Left cardiac atrium (tissue), 4 donors: ENCODE results near the gene VPS11. TPM values are rescaled to one million over a fixed set of nuclear protein-coding genes. Genes with fewer than 3 reads are reported as not detected.

Experiments
- ATAC-seq, 2 donors: fragments of 200-7000 bp; cut with Tn5 transposase; one replicate each; pipeline ENCODE4 v1.9.1; 2020; ENCODE audit warnings: mild to moderate bottlenecking in 2 of 2, moderate library complexity in 2 of 2
- DNase-seq: peaks from one replicate; pipeline ENCODE4 v3.0.0-alpha.2; 2020
- intact Hi-C, 2 donors: fragments of 100-400 bp; cut with DNase I; formaldehyde crosslinking; loops; one replicate each; pipeline versions ENCODE4 v1.14.1 to v1.15.1; 2022 to 2023
- long read RNA-seq: library from polyadenylated mRNA; unstranded; transcript quantifications from one replicate; pipeline ENCODE4 v2.0.0, GENCODE V29; 2021
- total RNA-seq, 2 donors: library from RNA; stranded (reverse); fragmentation: NEBNext Ultra II Directional; extraction: Animal tissue kit (Norgen Biotek cat#: 25700); gene quantifications; one replicate each; pipeline ENCODE4 v1.2.1, GENCODE V29; 2021
- donor health status: DM: no; HTN: yes; CAD: no.
- donor health status: DM: no; HTN: yes; CAD: no; lungs with severe emphysema.
- donor health status: DM: yes; HTN: yes; CAD: no.
- donor health status: Dilated cardiomyopathy.

Gene VPS11
- total RNA-seq = 10 to 100 TPM; 20.1 to 23.2 TPM
- long read RNA-seq, transcript VPS11-208 (16 exons, 3,313 nt) = major isoform, 26 of 59 reads
- long read RNA-seq, partial matches to known transcripts = 25 of 59 reads
- long read RNA-seq, other reads (novel, unspliced or antisense) = 8 of 59 reads

DNA sequence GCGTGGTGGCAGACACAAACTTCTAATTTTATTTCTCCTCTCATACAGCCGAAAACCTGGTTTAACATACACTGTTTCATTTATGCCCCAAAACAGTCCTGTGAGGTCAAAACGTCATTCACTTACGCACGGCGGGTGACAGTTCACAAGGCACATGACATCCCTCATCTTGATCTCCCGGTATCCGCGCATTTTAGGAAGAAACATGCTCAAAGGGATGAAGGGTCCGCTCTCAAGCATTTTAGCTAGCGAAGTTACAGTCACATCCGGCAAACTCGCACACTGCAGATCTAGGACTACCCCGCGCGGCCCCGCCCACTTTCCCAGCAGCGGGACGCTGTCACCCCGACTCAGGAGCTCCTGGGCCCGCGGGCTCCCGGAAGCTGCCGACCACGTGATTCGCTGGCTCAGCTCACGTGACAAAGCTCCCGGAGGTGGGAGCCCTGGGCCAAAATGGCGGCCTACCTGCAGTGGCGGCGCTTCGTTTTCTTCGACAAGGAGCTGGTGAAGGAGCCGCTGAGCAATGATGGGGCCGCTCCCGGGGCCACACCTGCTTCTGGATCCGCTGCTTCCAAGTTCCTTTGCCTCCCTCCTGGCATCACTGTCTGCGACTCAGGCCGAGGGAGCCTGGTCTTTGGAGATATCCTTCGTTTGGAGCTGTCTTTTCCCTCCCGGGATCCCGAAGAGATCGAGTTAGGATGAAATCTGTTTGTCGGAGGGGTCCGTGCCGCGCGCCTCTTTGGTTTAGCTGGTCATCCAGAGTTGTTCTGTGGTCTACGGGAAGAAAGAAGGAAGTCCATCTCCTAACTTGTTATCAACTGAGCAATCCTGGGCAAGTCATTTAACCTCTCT, at the start of gene VPS11:
TSS of gene VPS11 (plus strand) at position 448 of the 852 bp plus-strand sequence. CDS start at position 454, 6 bp downstream.
- ATAC-seq = peak; percentile 99
- intact Hi-C loops = no loop called here

DNA sequence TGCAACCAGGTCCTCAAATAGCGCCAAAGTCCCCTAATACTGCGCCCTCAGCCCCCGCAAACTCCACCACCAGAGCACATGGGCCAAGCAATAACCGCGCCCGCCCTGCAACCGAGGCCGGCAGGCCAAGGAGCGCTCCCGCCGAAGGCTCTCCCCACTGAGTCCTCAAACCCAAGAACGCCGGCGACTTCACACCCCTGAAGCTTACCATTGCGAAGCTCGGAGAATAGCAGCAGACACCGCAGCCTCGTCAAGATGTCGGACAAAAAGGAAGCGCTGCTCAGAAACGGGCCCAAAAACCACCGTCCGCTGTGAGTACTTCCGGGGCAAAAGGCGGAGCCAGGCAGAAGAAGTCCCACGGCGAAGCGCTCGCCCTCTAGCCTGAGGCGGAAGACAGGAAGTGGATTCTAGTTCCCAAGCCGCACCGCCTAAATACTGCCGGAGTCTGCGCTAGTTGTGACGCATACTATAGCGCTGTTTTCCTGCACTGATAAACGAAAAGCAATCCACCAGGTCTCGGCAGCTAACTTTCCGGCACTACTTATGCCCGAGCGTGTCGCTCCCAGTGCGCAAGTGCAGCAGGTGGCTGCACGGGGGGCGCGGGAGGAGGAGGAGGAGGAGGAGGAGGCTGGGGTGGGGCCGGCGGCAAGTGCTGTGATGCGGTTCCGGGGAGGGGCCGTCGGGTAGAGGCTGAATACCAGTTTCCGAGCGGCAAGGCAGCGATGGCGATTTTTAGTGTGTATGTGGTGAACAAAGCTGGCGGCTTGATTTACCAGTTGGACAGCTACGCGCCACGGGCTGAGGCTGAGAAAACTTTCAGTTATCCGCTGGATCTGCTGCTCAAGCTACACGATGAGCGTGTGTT, 49.3 kb upstream of the VPS11 start, which contains the start of the genes RPS25 and TRAPPC4:
TSS of gene RPS25 (minus strand) at position 270 of the 865 bp plus-strand sequence. CDS start at position 211, 59 bp downstream.
TSS of gene TRAPPC4 (plus strand) at position 693 of the 865 bp plus-strand sequence. CDS start at position 723, 30 bp downstream.
- intact Hi-C loops = no loop called here
- DNase-seq (peak; percentile 96), ATAC-seq (peak; percentile 97)

More for the DNA sequence above, at the start of gene VPS11:
- peak; percentile 99 for DNase-seq

DNA sequence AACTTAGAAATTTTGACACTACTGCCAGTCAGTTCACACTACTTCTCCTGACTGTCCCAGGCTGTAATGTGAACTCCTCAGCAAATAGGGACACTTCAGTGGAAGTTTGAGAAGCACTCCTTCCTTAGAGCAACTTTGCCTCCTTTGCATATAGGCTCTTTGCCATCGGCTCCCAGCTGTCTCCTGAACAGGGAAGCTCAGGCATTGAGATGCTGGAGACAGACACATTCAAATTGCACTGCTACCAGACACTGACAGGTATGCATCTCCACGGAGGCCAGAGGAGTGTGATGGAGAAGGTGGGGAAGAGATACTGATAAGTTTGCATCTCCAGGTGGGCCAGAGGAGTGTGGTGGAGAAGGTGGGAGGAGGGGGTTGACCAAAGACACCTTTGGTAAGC, 47.6 kb upstream of the VPS11 start:
- DNase-seq (no peak), ATAC-seq (no peak)
- intact Hi-C loops = no loop called here

DNA sequence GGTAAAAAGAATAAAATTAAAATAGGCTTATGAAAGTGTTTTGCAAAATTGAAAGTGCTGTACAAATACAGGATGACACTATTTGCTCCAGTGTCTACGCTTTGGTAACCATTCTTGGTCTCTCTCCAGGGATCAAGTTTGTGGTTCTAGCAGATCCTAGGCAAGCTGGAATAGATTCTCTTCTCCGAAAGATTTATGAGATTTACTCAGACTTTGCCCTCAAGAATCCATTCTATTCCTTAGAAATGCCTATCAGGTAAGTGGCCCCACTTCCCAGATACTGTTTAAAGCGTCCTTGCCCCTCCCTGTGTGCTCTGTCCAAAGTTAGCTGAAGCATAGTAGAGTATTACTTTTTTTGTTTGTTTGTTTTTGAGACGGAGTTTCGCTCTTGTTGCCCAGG, 46.0 kb upstream of the VPS11 start:
- intact Hi-C loops = no loop called here
- ATAC-seq (no peak), DNase-seq (no peak)

DNA sequence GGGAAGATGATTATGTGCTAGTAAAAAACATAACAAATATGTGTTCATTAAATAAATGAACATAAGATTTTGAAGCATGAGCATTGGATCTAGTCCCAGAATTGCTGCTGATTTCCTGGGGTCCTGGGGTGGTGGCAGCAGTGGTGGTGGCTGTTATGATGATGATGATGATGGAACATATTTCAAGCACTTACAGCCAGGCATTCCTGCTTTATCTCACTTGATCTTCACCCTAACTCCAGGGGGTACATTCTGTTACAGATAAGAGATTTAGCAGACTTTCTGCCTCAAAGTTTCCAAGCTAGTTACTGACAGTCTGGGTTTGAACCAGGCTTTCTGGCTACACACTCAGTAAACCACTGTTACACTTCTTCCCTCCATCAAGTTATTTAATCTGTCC, 43.9 kb upstream of the VPS11 start:
- ATAC-seq (no peak), DNase-seq (no peak)
- intact Hi-C loops = no loop called here

DNA sequence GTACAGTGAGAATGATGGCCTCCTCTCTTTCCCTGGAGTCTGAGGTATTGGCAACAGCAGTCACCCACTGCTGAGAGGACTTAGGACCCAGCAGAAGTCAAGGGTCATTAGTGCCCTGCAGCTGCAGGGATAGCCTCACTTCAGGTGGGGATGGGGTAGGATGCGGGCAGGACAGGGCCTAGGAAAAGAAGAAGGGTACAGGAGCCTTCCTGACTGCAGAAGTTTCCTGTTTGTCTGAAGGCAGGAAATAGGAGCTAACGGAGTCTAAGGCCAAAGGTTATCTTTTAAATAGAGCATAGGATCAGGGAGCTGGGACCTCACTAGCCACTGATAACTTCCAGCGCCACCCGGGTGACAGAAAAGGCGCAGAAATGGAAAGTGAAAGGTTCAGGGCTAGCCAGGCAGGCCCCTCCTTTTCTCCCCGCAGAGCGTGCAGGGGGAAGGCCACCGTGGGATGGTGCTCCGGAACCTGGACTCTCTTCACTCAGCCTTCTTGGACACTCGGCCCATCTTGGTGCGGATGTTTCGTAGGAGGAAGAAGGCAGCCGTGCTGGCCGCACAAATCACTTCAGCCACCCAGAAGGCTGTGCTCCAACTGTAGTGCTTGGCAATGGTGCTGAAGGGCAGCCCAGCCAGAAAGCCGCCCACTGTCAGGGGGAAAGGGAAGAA, 43.1 kb upstream of the VPS11 start:
- intact Hi-C loops = no loop called here
- DNase-seq (no peak), ATAC-seq (peak in 1 of 2 donors; percentile 16)

DNA sequence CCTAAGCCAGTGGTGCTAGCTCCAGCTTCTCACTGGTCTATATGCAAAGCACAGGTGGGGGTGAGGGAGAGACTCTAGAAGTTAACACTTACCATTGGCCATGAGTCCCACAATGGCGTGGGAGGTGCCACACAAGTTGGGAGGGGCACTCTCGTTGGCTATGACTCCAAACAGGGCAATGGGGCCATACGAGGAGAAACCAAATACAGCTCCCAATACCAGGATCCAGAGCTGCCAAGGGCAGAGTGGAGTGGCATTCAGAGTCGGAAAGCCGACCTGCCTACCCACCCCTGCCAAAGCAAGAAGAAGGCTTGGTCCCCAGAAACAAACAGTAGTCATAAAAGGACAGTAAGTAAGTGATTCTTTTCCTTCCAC, 42.5 kb upstream of the VPS11 start:
- intact Hi-C loops = no loop called here
- no peak for DNase-seq
- ATAC-seq = no peak

DNA sequence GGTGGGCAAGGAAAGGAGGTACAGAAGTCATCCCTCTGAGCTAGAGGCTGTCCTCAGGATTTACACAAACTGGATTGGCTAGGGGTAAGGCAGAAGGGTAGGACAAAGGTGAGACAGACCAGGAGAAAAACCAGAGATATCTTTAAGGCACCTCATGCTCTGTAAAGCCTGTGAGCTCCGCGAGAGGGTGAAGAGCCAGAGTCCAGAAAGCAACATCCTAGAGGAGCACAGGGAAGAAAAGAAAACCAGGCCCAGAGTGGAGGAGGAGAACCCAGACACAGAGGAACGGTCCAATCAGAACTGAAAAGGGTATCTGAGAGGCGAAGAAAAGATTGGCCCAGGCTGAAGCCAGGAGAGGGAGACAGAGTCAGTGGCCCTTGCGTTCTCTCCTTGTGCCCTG, 42.1 kb upstream of the VPS11 start:
- no peak for ATAC-seq
- intact Hi-C loops = no loop called here
- no peak for DNase-seq

DNA sequence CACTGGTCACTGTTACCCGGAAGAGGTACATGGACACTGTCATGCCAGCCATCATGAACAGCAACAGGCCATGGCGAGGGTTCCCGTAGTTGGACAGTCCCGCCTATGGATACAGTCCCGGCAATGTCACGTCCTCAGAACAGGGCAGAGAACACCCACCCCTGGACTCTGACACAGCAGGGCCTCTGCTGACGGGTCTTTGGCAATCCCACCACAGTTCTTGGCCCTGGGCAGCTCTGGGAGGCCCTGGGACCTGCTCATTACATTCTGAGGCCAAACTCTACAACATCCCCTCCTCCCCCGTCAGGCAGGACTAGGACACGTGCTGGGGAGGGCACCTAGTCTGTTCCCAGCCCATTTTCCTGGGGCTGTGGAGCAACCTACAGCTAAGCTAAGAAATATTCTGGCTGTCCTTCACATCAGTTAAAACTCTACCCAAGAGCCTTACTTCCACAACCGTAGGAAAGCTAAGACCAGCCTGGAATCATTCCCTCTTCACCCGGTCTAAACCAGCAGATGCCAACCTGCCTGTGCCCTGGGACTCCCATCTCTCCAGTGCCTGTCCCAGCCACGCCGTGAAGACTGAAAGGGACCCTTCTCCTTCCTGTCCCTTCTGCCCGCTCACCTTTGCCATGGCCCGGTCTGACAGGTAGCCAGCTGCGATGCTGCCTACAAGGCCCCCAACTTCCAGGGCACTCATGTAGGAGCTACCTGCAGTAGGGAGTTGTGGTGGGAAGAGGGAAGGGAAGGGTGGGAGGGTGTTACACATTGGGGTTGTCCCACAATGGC, 41.4 kb upstream of the VPS11 start:
- ATAC-seq (peak in 1 of 2 donors; percentile 21), DNase-seq (no peak)
- intact Hi-C loops = no loop called here

DNA sequence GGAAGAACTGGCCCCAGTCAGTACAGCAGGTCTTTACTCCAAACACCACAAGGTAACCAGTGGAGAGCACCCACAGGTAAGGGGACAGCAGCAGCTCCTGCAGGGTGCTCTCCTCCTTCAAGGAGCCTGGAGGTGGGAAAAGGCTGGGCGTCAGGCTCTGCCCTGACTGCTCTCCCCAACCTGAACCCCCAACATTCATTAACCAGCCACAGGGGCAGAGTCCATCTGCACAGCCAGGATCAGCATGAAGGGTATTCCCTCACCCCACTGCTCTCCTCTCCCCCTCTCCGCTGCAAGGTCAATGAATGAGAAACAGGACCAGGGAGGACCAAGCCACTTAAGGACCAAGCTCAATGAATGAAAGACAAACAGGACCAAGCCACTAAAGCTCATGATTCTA, 40.6 kb upstream of the VPS11 start:
- intact Hi-C loops = no loop called here
- ATAC-seq = no peak
- DNase-seq = no peak

DNA sequence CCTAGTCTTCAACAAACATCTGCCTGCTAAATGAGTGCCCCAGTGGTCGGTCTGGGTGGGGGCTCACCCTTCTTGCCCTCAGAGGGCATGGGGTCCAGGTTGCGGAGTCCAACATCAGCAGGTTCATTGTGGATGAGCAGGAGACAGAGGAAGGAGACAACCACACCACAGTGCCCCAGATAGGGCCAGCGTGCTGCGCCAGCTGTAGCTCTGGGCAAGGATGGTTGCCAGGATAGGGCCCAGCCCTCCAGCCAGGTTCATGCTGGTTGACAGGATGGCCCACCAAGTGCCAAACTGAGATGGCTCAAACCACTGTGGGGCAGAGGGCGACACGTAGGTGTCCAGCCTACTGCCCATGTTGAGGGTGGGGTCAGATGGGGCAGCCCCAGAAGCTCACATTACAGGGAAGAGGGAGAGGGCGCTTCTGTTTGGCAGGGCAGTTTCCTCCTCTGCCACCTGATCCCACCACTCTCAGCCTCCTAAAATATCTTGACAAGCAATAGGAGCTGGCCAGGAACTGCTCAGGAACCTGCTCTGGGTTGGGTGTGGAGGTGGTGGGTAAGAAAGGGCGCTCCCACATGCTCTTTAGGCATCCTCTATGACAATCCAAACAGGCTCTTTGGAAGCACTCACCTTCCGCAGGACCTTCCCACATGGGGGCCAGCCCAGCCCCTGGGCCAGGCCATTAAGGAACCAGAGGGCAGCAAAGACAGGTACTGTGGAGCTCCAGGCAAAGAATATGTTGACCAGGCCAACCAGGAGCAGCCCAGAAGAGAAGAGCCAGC, 39.9 kb upstream of the VPS11 start:
- intact Hi-C loops = no loop called here
- DNase-seq = no peak
- no peak for ATAC-seq

DNA sequence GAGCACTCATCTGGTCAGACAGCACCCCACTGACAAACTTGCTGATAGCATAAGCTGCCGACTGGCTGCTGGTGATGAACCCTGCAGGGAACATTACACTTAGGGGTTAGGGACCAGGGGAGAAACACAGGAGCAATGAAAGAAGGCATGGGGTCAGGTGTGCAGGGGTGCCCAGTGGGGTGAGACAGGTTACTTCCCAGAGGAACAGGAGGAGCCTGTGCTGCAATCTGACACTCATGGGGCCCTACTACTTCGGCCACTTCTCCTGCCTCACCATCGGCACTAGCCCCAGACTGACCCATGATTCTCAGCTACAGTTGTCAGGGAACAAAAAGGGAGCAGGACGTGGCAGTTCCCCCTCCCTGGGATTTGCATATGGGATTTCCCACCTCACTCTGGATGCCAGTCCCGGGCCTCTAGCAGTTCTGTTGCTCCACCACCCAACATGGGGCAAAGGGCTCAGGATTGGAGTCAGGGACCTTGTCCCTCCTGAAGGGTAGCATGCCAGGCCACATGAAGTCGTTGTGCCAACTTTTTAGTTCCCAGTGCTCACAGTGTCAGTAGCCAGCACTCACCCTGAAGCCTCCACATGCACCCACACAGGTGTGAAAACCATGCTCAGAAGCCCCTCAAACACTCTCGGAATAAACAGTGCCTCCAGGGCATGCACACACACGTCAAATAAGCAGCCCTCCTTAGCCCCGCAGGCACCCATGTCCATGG, 39.1 kb upstream of the VPS11 start:
- ATAC-seq (no peak), DNase-seq (no peak)
- intact Hi-C loops = no loop called here

DNA sequence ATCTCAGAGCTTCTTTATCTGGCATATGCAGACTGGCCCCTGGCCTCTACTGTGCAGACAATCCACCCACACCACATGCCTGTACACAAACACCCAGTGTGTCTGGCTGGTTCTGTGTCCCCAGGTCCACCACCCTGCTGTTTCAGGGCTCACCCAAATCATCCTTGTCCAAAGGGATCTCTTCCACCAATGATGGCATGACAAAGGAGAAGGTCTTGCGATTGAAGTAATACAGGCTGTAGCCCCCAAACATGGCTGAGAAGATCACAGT, 38.6 kb upstream of the VPS11 start:
- ATAC-seq = no peak
- no peak for DNase-seq
- intact Hi-C loops = no loop called here

DNA sequence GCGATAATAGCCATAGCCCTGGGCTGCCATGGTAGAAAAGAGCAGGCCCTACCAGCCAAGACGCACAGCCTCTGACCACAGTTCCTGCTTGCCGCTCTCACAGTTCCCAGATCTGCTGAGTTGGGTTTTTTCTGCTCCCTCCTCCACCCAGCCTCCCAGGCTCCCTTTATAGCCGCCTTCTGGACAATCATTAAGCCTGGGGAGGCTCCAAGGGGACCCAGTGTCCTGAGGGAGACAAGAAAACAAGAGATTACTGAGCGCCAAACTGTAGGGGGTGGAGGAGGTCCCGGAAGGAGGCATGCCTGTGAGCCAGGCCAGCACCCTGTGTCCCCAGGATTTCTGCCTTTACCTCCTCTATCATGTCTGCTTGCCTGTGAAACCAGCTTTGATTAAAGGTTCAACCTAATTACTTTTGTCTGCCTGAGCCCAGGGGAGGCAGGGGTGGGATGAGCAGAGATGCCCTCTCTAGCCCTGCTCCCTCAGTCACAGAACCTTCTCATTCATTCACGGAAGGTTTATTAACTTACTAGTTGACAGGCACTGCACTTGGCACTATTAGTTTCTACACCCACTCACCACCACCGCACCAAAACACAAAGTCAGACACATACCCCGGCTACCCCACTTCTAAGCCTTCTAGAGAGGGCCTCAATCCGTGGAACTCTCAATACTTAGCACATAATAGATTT, 38.1 kb upstream of the VPS11 start:
- intact Hi-C loops = no loop called here
- DNase-seq = no peak
- peak; percentile 2 to 5 for ATAC-seq

DNA sequence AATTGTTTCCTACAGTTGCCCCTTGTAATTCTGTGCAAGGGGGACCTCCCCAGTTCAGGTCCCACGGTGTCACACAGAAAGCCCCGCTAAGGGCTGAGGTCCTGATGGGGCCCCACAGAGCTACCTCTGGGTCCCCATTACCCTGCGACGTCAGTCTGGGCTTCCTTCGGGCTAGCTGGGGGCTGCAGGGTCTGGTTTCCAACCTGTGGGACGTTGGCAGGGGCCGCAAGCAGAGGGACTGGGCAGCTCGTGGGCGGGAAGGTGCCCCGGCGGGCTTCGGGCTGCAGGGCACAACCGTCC, 37.6 kb upstream of the VPS11 start:
- intact Hi-C loops = no loop called here
- no peak for DNase-seq
- no peak for ATAC-seq

DNA sequence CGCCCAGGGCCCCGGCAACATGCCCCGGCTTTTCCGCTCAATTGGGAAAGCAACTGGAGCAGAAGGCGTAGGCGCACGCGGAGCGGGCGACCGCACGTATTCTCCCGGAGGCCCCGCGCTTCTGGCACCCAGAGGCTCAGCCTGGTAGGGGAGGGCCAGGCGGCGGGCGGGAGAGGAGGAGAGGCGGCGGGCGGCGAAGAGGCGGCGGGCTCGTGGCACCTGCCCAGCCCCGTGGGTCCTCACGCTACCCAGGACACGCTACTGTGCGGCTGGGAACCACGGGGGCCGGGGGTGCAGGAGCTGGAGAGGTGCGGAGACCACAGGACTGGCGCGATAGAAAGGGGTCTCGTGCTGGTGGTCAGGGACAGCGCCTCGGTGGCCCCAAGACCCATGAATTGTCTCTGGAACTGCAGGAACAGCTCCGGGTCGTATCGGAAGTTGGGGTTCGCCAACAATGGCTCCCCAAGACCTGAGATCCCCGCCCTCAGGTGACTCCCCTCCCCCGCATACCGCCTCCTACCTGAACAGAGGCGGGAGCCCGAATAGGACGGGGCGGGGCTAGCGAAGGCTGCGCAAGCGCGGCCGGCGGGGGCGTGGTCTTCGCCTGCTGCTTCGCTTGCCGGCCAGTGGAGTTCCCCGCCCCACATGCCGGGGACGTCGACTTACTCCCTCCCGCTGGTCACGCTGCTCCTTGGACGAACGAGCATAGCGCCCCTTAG, 37.1 kb upstream of the VPS11 start, which contains the start of gene SLC37A4:
TSS of gene SLC37A4 (minus strand) at position 549 of the 719 bp plus-strand sequence.
- intact Hi-C loops = no loop called here
- ATAC-seq (peak; percentile 96 to 98), DNase-seq (peak; percentile 98)
